ENCODE data around the gene POLN.

POLN gene

DNA sequence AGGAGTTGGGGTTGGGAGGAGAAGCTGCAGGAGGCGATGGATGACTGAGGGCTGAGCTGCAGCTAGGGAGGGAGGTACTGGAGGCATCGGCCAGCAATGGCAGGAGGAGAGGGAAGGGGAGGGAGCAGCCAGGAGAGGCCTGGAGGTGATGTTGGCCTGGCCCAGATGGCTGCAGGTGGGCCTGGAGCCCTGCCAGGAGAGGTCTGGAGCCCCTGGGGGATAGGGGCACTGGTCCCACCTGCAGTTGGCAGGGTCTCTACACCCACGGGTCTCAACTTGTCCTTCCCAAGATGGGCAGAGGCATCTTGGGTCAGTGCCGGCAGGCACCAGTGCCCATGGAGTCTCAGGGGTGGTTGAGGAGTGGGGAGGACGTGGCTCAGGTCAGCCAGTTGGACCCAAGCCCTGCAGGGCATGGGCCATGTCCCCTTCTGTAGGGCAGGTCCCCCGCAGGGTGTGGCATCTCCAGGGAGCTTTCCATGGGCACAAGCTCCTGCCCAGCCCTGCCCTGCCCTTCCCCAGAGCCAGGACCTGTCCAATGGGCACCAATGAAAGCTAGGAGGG lies 22.6 kb upstream of the POLN start:
- no peak for FAIRE-seq

GRCh38 chr4:2263926-2264321 lies 22.0 kb upstream of the POLN start:
- DNase-seq (ENCODE audit: insufficient read length, low spot score) (no peak), FAIRE-seq (no peak)

More for the DNA sequence above, 22.6 kb upstream of the POLN start:
- no peak for DNase-seq (ENCODE audit: insufficient read length, low spot score)

DNA sequence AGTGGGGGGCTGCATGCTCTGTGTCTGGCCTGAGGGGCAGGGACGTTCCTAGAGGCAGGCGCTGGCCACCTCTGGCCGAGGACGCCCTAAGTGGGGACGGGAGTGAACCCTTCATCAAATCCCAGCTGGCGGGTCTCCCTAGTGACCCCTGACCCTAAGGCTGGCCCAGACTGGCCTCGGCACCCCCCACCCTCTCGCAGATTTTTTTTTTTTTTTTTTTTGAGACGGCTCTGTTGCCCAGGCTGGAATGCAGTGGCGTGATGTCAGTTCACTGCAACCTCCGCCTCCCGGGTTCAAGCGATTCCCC lies 21.0 kb upstream of the POLN start:
- FAIRE-seq (no peak), DNase-seq (ENCODE audit: insufficient read length, low spot score) (no peak)

GRCh38 chr4:2262145-2262943 lies 20.4 kb upstream of the POLN start:
- DNase-seq (ENCODE audit: insufficient read length, low spot score), result peak; percentile 99
- peak; percentile 99 for FAIRE-seq

GRCh38 chr4:2261853-2262144 lies 19.9 kb upstream of the POLN start, which contains the start of gene MXD4:
Gene MXD4 (minus strand): TSS chr4:2262109. CDS start chr4:2261980, 129 bp downstream.
- DNase-seq (ENCODE audit: insufficient read length, low spot score) (no peak), FAIRE-seq (no peak)

DNA sequence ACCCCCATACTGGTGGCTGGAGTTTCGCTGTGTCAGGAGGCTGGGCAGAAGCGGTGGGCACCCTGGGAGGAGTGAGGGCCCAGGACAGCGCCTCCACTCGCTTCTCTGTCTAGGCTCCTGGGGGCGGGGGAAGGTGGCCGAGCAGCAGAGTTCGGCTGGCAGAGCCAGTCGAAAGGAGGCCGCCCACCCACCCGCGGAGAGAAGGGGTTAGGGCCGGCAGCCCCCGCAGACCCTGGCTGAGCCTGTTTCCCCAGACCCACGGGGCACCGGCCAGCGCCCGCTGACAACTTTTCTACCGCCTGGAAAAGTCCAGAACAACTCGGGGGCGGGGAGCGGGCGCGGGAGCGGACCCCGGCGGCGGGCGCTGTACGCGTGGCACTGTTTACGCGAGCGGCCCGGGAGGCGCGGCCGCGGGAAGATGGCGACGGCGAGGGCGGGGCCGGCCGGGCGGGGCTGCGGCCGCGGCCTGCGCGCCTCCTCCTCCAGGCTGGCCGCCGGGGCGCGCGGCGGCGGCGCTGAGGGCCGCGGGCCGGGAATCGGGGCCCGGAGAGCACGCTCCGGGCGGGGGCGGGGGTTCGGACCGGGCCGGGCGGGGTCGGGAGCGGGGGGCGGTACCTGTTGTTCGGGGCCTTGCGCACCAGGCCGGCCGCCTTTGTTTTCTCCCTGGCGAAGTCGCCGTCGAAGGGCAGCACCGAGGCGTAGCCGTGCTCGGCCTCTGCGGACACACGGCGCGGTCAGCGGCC lies 19.4 kb upstream of the POLN start:
- FAIRE-seq (no peak), DNase-seq (ENCODE audit: insufficient read length, low spot score) (peak; percentile 30)

DNA sequence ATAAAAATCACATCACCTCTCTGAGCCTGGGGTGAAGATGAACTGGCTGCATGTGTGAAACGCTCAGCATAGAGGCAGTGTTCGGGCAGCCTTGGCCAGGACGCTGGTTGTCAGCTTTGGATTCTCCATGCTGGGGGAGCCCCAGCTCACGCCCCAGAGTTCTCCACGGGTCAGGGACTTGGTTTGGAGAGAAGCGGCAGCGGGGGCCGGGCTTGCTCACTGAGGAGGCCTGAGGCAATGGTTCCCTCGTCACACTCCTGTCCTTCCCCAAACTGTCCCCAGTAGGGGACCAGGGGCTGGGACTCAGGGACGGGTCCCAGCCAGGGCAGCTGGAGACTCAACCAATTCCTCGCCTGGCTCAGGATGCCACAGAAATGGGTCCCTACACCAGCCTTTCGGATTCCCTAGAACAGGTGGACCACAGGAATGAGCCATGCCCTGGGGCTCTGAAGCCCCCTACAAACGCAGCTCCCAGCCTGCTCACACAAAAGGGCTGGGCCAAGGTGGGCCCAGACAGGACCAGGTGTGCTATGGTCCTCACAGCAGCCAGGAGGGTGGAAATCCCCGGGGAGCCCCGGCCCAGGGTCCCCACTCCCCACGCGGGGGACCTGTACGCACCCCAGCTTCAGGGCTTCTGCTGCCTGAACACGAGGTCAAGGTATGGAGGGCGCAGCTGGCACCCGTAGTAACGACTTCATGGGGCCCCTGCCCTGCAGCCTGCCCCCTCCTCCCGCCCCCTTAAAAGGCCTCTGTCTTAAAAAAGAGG lies 18.6 kb upstream of the POLN start:
- FAIRE-seq (no peak), DNase-seq (ENCODE audit: insufficient read length, low spot score) (no peak)

GRCh38 chr4:2259541-2260343 lies 17.8 kb upstream of the POLN start:
- DNase-seq (ENCODE audit: insufficient read length, low spot score) (no peak), FAIRE-seq (no peak)

DNA sequence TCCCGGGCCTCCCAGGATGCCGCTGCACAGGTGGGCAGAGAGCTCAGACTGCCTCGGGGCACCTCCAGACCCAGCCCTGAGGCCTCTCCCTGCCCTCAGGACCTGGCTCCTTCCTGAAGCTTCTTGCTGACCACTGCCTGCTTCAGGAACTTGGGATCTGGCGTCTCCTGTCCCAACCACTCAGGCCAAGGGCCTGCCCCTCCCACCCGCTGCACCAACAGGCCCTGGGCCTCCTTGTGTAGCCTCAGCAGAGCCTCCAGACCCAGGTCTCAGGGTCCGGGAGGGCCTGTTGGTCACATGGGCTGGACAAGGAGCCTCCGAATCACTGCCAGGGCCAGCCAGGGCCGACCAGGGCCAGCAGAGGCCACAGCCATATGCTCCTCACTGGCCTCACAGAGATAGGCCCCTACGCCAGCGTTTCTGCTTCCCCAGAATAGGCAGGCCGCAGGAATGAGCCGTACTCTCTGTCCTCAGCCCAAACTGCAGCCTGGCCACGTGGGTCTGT lies 17.2 kb upstream of the POLN start:
- FAIRE-seq (no peak), DNase-seq (ENCODE audit: insufficient read length, low spot score) (no peak)

DNA sequence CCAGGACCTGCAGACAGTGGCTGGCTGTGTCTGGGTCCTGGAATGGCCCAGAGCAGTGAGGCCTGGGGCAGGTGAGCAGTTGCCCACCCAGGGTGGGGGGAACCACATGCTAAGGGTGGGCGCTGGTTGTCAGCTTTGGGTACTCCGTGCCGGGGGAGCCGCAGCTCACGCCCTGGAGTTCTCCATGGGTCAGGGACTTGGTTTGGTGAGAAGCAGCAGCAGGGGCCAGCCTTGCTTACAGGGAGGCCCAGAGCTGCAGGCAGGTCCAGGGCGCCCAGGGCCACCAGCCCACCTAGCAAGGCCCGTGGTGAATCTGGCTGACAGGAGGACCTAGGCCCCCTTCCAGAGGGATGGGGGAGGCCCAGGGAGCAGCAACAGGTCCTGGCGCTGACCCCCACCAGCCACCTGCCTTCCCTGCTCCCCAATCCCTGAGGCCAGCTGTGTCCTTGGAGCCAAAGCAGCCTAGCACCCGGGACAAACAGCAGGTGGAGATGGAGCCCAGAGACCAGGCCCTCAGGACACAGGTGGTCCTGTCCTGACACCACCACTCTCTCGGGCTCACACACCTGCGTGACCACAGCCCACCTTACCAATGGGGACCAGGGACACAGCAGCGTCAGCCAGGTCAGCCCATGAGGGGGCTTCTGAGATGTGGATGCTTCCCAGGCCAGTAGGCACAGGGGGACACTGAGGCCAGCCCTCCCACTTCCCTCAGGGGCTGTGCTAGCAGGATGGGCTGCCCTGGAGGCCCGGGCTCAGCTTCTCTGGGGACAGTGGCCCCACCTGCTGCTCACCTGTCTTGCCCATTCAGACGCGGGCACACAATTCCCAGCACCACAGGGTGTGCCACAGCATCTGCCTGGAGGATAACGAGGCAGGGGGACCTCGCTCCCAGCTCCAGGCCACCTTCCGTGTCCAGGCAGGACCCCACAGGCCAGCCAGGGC lies 16.4 kb upstream of the POLN start:
- FAIRE-seq (no peak), DNase-seq (ENCODE audit: insufficient read length, low spot score) (no peak)

- DNase-seq (ENCODE audit: insufficient read length, low spot score), result no peak
- FAIRE-seq, result no peak
Observed at GRCh38 chr4:2257361-2258081, 15.6 kb upstream of the POLN start.

DNA sequence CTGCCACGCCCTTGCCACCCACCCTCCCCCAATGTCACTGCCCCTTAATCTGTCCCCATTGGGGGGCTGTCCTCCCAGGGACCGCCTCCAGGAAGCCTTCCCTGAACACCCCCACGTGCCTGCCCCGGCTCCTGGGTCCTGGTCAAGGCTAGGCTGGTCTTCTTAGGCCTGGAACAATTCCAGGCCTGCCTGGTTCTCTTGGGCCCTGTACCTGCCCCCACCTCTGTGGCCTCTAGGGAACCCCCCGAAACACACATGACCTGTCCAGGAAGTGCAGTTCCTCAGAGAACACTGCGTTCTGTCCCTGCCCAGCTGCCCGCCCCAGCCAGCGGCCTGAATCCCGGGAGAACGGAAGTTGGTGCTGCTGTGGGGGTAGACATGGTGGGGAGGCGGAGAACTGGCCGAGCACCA lies 14.9 kb upstream of the POLN start:
- FAIRE-seq (no peak), DNase-seq (ENCODE audit: insufficient read length, low spot score) (no peak)

DNA sequence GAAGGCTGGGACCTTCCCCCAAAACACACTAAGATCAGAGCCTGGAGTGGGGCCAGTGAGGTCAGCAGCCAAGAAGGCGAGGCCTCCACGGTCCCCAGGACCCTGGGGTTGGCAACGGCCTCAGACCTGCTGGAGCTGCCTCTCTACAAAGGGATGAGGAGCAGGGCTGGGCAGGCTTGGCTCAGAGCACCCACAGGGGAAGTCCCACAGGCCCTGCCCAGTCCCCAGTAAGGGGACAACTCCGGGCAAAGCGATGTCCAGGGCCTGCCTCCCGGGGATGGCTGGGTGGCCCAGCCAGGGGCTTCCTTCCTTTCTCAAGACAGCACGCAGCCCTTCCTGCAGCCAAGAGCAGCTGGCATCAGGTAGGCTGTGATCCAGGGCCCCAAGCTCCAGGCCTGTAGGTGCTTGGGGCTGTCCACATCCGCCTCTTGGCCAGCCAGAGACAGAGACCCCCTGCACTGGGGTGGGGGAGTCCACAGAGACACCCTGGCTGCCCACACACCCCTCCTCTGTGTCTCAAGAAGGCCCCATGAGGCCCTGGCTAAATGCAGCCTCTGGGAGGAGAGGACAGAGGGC lies 14.3 kb upstream of the POLN start:
- DNase-seq (ENCODE audit: insufficient read length, low spot score), result no peak
- no peak for FAIRE-seq

- no peak for FAIRE-seq
- no peak for DNase-seq (ENCODE audit: insufficient read length, low spot score)
Observed at GRCh38 chr4:2255501-2256155, 13.7 kb upstream of the POLN start.

- FAIRE-seq (no peak), DNase-seq (ENCODE audit: insufficient read length, low spot score) (no peak)
Observed at GRCh38 chr4:2254665-2255500, 13.0 kb upstream of the POLN start.

DNA sequence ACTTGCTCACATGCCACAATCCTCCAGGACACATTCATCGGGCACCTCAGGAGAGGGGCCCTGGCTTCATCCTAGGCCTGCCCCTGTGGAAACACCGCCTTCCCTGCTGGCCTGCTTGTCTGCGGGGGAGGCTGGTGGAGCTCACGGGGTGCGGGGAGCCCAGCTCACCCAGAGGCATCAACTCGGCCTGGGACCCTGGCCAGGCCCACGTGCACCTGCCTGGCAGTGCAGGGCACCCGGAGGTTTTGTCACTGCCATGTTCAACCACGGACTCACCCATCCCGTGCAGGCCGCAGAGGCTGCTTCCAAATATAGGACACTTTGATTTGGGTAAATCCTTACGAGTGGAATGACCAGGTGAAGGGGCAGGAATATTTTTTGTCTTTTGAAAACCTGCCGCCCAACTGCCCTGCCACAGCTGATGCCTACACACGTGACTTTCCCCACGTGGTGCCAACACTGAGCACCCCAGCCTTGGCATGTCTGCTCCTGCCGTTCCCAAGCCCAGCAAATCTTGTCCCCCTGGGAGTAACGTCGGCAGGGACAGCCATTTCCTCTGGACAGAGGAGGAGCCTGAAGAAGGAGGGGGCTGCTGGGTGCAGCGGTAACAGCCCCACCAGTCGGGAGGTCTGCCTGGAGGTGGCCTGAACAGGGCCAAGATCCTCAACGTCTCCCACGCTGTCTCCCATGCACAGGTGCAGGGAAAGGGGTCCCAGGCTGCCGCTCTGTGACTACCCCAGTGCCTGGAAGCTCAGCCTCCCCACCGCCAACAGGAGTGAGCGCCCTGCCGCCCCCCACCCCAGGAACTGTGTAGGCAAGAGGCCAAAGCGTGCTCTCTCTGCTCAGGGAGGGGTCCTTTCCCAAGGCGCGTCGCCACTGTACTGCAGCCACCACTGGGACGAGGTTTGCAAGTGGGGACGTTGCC lies 11.5 kb upstream of the POLN start:
- FAIRE-seq, result no peak
- no peak for DNase-seq (ENCODE audit: insufficient read length, low spot score)
